WTC11 (cell line): Measurements from ENCODE around the gene TXNDC15. TPM values are rescaled to one million over a fixed set of nuclear protein-coding genes. Genes with fewer than 3 reads are reported as not detected.

Experiments
- ATAC-seq: fragments of 200-7000 bp; cut with Tn5 transposase; 2 replicates; pipeline ENCODE4 v1.10.0; 2021; ENCODE audit warnings: mild to moderate bottlenecking, moderate library complexity
- CTCF ChIA-PET: fragments of 300-600 bp; sonication (Branson Sonifier 250); formaldehyde crosslinking; loops from one replicate; lab custom pipeline; 2021; ENCODE audit warnings: antibody characterized with exemption; lab: Charles Lee
- POLR2A ChIA-PET: fragments of 350-600 bp; sonication (Branson Sonifier 250); formaldehyde crosslinking; loops from one replicate; lab custom pipeline; 2021; ENCODE audit warnings: antibody characterized with exemption; lab: Charles Lee
- DNase-seq: peaks from one replicate; pipeline ENCODE4 v3.0.0; 2021; ENCODE audit warnings: low spot score
- H3K27ac Mint-ChIP-seq: 2 replicates; pipeline ENCODE4 v1.8.0; 2021; ENCODE audit warnings: mixed read lengths
- H3K27me3 Mint-ChIP-seq: 2 replicates; pipeline ENCODE4 v1.8.0; 2021; ENCODE audit warnings: low read depth, mild to moderate bottlenecking, moderate library complexity, mixed read lengths
- H3K36me3 Mint-ChIP-seq: 2 replicates; pipeline ENCODE4 v1.8.0; 2021; ENCODE audit warnings: mixed read lengths
- H3K4me1 Mint-ChIP-seq: 2 replicates; pipeline ENCODE4 v1.8.0; 2022; ENCODE audit warnings: mixed read lengths
- H3K4me3 Mint-ChIP-seq: 2 replicates; pipeline ENCODE4 v1.8.0; 2021; ENCODE audit warnings: mild to moderate bottlenecking, moderate library complexity, mixed read lengths
- H3K9me3 Mint-ChIP-seq: 2 replicates; pipeline ENCODE4 v1.8.0; 2021; ENCODE audit warnings: mixed read lengths
- ARID4B ChIP-seq: sonication (generic); formaldehyde crosslinking; IDR thresholded peaks from 2 replicates; pipeline ENCODE4 v1.8.0; 2023; ENCODE audit warnings: missing genetic modification reagents, mild to moderate bottlenecking, borderline replicate concordance
- ATF1 ChIP-seq: sonication (generic); formaldehyde crosslinking; IDR thresholded peaks from 2 replicates; pipeline ENCODE4 v1.8.1; 2023; ENCODE audit warnings: mild to moderate bottlenecking, moderate library complexity, missing genetic modification reagents
- ATF2 ChIP-seq: sonication (generic); formaldehyde crosslinking; IDR thresholded peaks from 2 replicates; pipeline ENCODE4 v1.8.1; 2022; ENCODE audit warnings: low read depth, missing genetic modification reagents, borderline replicate concordance
- CREB1 ChIP-seq: sonication (generic); formaldehyde crosslinking; IDR thresholded peaks from 2 replicates; pipeline ENCODE4 v1.8.0; 2023; ENCODE audit warnings: mild to moderate bottlenecking, missing genetic modification reagents
- CREM ChIP-seq: sonication (generic); formaldehyde crosslinking; IDR thresholded peaks from 2 replicates; pipeline ENCODE4 v1.8.1; 2022; ENCODE audit warnings: mild to moderate bottlenecking, missing genetic modification reagents, moderate library complexity
- E2F1 ChIP-seq: sonication (generic); formaldehyde crosslinking; IDR thresholded peaks from 2 replicates; pipeline ENCODE4 v1.8.0; 2022; ENCODE audit warnings: mild to moderate bottlenecking, missing genetic modification reagents
- FOXJ3 ChIP-seq: sonication (generic); formaldehyde crosslinking; IDR thresholded peaks from 2 replicates; pipeline ENCODE4 v1.9.0; 2021; ENCODE audit warnings: missing genetic modification reagents, mild to moderate bottlenecking, borderline replicate concordance
- FOXK1 ChIP-seq: sonication (generic); formaldehyde crosslinking; IDR thresholded peaks from 2 replicates; pipeline ENCODE4 v1.8.0; 2022; ENCODE audit warnings: mild to moderate bottlenecking, moderate library complexity, missing genetic modification reagents
- GABPB1 ChIP-seq: sonication (generic); formaldehyde crosslinking; IDR thresholded peaks from 2 replicates; pipeline ENCODE4 v1.8.1; 2023; ENCODE audit warnings: mild to moderate bottlenecking, missing genetic modification reagents
- KAT7 ChIP-seq: sonication (generic); formaldehyde crosslinking; IDR thresholded peaks from 2 replicates; pipeline ENCODE4 v1.8.1; 2023; ENCODE audit warnings: missing genetic modification reagents, mild to moderate bottlenecking, borderline replicate concordance
- RORB ChIP-seq: fragments of 250-450 bp; sonication (Bioruptor Pico); IDR thresholded peaks from 2 replicates; pipeline ENCODE4 v1.9.0; 2021; ENCODE audit warnings: mild to moderate bottlenecking
- SMAD4 ChIP-seq: sonication (generic); formaldehyde crosslinking; IDR thresholded peaks from 2 replicates; pipeline ENCODE4 v1.8.0; 2022; ENCODE audit warnings: mild to moderate bottlenecking, missing genetic modification reagents
- SOX15 ChIP-seq: fragments of 250-450 bp; sonication (Bioruptor Pico); IDR thresholded peaks from 2 replicates; pipeline ENCODE4 v1.9.0; 2021; ENCODE audit warnings: mild to moderate bottlenecking
- ZBTB21 ChIP-seq: sonication (generic); formaldehyde crosslinking; IDR thresholded peaks from 2 replicates; pipeline ENCODE4 v1.8.1; 2023; ENCODE audit warnings: mild to moderate bottlenecking, missing genetic modification reagents, borderline replicate concordance
- ZNF317 ChIP-seq: sonication (generic); formaldehyde crosslinking; IDR thresholded peaks from 2 replicates; pipeline ENCODE4 v1.8.1; 2023; ENCODE audit warnings: low read depth, mild to moderate bottlenecking, moderate library complexity, missing genetic modification reagents, borderline replicate concordance
- ZNF423 ChIP-seq: fragments of 250-450 bp; sonication (Bioruptor Pico); IDR thresholded peaks from 2 replicates; pipeline ENCODE4 v2.1.2; 2022; ENCODE audit warnings: mild to moderate bottlenecking, moderate library complexity
- ZNF671 ChIP-seq: fragments of 250-450 bp; sonication (Bioruptor Pico); IDR thresholded peaks from 2 replicates; pipeline ENCODE4 v1.8.0; 2021; ENCODE audit warnings: mild to moderate bottlenecking
- total RNA-seq: library from RNA; stranded (reverse); gene quantifications from 3 replicates; pipeline ENCODE4 v1.2.3, GENCODE V29; 2021
- TF ChIP-seq, protein P1 (sequence below): sonication (generic); formaldehyde crosslinking; IDR thresholded peaks from 2 replicates; pipeline ENCODE4 v1.8.1; 2023; ENCODE audit warnings: mild to moderate bottlenecking, missing genetic modification reagents, moderate library complexity
- TF ChIP-seq, protein P2 (sequence below): fragments of 250-450 bp; sonication (Bioruptor Pico); IDR thresholded peaks from 2 replicates; pipeline ENCODE4 v1.8.0; 2021; ENCODE audit warnings: mild to moderate bottlenecking
- TF ChIP-seq, protein P3 (sequence below): sonication (generic); formaldehyde crosslinking; IDR thresholded peaks from 2 replicates; pipeline ENCODE4 v1.8.1; 2023; ENCODE audit warnings: mild to moderate bottlenecking, missing genetic modification reagents, moderate library complexity
- TF ChIP-seq, protein P4 (sequence below): sonication (generic); formaldehyde crosslinking; IDR thresholded peaks from 2 replicates; pipeline ENCODE4 v1.8.1; 2022; ENCODE audit warnings: low read depth, mild to moderate bottlenecking, moderate library complexity, missing genetic modification reagents, borderline replicate concordance
- TF ChIP-seq, protein P5 (sequence below): sonication (generic); formaldehyde crosslinking; IDR thresholded peaks from 2 replicates; pipeline ENCODE4 v1.8.1; 2022; ENCODE audit warnings: mild to moderate bottlenecking, missing genetic modification reagents, moderate library complexity, borderline replicate concordance

The TXNDC15 gene
- total RNA-seq, 1 experiment from 2014 or later = 26.1 TPM

DNA sequence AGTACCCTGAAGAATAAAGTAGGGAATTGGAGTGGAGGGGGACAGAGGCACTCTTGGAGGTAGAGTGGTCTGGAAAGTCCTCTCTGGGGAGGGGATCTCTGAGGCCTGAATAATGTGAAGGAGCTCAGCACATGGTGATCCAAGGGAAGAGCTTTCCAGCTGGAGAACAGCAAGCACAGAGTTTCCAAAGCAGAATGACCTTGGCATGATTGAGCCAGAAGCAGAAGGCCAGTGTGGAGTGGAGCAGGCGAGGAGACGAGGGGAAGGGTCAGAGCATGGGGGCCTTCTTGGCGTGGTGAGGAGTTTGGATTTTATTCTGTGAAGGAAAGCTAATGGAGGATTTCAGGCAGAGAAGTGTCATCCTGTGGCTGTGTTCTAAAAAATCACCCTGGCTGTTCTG, 39.1 kb downstream of the TXNDC15 start:
- CTCF ChIA-PET = interaction anchor here (3.2 kb wide), 1 partner anchor 9 kb away, joined by 13 read pairs; the partner anchor contains the start of gene PCBD2
- H3K27me3 Mint-ChIP-seq = no peaks in the 10 kb centered on the region
- ATAC-seq (no peak), DNase-seq (no peak)
- no peak overlapping the region for H3K27ac Mint-ChIP-seq
- POLR2A ChIA-PET = no interaction called here
- no peaks in the 10 kb centered on the region for H3K9me3 Mint-ChIP-seq
- no peak overlapping the region for H3K4me3 Mint-ChIP-seq
- peaks cover 8% of the 10 kb centered on the region for H3K36me3 Mint-ChIP-seq
- no peak for TF ChIP-seq FOXJ3 (CRISPR knock-in tag)
- TF ChIP-seq E2F1 (CRISPR knock-in tag) = no peak
- TF ChIP-seq FOXK1 (CRISPR knock-in tag) = no peak
- TF ChIP-seq SOX15 (CRISPR knock-in tag) = no peak
- TF ChIP-seq ARID4B (CRISPR knock-in tag) = no peak
- no peak for TF ChIP-seq GABPB1 (CRISPR knock-in tag)
- TF ChIP-seq ZNF317 (CRISPR knock-in tag) = no peak
- TF ChIP-seq, protein P1, sequence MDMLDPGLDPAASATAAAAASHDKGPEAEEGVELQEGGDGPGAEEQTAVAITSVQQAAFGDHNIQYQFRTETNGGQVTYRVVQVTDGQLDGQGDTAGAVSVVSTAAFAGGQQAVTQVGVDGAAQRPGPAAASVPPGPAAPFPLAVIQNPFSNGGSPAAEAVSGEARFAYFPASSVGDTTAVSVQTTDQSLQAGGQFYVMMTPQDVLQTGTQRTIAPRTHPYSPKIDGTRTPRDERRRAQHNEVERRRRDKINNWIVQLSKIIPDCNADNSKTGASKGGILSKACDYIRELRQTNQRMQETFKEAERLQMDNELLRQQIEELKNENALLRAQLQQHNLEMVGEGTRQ (CRISPR knock-in tag) = no peak
- no peak for TF ChIP-seq ATF2
- TF ChIP-seq KAT7 (CRISPR knock-in tag) = no peak
- TF ChIP-seq, protein P2, sequence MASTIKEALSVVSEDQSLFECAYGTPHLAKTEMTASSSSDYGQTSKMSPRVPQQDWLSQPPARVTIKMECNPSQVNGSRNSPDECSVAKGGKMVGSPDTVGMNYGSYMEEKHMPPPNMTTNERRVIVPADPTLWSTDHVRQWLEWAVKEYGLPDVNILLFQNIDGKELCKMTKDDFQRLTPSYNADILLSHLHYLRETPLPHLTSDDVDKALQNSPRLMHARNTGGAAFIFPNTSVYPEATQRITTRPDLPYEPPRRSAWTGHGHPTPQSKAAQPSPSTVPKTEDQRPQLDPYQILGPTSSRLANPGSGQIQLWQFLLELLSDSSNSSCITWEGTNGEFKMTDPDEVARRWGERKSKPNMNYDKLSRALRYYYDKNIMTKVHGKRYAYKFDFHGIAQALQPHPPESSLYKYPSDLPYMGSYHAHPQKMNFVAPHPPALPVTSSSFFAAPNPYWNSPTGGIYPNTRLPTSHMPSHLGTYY (CRISPR knock-in tag) = no peak
- TF ChIP-seq, protein P3, sequence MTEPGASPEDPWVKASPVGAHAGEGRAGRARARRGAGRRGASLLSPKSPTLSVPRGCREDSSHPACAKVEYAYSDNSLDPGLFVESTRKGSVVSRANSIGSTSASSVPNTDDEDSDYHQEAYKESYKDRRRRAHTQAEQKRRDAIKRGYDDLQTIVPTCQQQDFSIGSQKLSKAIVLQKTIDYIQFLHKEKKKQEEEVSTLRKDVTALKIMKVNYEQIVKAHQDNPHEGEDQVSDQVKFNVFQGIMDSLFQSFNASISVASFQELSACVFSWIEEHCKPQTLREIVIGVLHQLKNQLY (CRISPR knock-in tag) = no peak
- TF ChIP-seq, protein P4, sequence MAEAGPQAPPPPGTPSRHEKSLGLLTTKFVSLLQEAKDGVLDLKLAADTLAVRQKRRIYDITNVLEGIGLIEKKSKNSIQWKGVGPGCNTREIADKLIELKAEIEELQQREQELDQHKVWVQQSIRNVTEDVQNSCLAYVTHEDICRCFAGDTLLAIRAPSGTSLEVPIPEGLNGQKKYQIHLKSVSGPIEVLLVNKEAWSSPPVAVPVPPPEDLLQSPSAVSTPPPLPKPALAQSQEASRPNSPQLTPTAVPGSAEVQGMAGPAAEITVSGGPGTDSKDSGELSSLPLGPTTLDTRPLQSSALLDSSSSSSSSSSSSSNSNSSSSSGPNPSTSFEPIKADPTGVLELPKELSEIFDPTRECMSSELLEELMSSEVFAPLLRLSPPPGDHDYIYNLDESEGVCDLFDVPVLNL = no peak
- H3K4me1 Mint-ChIP-seq = no peaks in the 10 kb centered on the region

- DNase-seq (no peak), ATAC-seq (no peak)
- no peak overlapping the region for H3K27ac Mint-ChIP-seq
- CTCF ChIA-PET = interaction anchor here (3.2 kb wide), 1 partner anchor 9 kb away, joined by 13 read pairs; the partner anchor contains the start of gene PCBD2
- H3K4me1 Mint-ChIP-seq = no peaks in the 10 kb centered on the region
- H3K4me3 Mint-ChIP-seq = no peak overlapping the region
- POLR2A ChIA-PET = no interaction called here
- H3K9me3 Mint-ChIP-seq = no peaks in the 10 kb centered on the region
- no peaks in the 10 kb centered on the region for H3K27me3 Mint-ChIP-seq
- H3K36me3 Mint-ChIP-seq = peaks cover 8% of the 10 kb centered on the region
- TF ChIP-seq, protein P5, sequence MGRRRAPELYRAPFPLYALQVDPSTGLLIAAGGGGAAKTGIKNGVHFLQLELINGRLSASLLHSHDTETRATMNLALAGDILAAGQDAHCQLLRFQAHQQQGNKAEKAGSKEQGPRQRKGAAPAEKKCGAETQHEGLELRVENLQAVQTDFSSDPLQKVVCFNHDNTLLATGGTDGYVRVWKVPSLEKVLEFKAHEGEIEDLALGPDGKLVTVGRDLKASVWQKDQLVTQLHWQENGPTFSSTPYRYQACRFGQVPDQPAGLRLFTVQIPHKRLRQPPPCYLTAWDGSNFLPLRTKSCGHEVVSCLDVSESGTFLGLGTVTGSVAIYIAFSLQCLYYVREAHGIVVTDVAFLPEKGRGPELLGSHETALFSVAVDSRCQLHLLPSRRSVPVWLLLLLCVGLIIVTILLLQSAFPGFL = no peak
- TF ChIP-seq ATF1 = no peak
- no peak for TF ChIP-seq CREM
- no peak for TF ChIP-seq CREB1 (CRISPR knock-in tag)
- TF ChIP-seq E2F1 (CRISPR knock-in tag) = no peak
- TF ChIP-seq RORB (CRISPR knock-in tag) = no peak
- no peak for TF ChIP-seq SMAD4 (CRISPR knock-in tag)
- TF ChIP-seq ZNF423 = no peak
- TF ChIP-seq ZNF671 (CRISPR knock-in tag) = no peak
- TF ChIP-seq ZBTB21 = no peak
These were observed 39.6 kb downstream of the TXNDC15 start for GRCh38 chr5:134913795-134914194.
